HEK293T (cell line): Measurements from ENCODE around the gene JMJD6.

Experiments used
- FOXK2 ChIP-seq: fragments of 450-650 bp; IDR thresholded peaks from 2 replicates; pipeline ENCODE4 v1.6.1; 2016; ENCODE audit warnings: mild to moderate bottlenecking
- FOXM1 ChIP-seq: fragments of 450-650 bp; IDR thresholded peaks from 2 replicates; pipeline ENCODE4 v1.6.1; 2017; ENCODE audit warnings: mild to moderate bottlenecking, borderline replicate concordance
- SUZ12 ChIP-seq: fragments of 450-650 bp; IDR thresholded peaks from 2 replicates; pipeline ENCODE4 v1.6.1; 2016; ENCODE audit warnings: mild to moderate bottlenecking

GRCh38 chr17:76716146-76716838 is 10.1 kb downstream of the JMJD6 start:
- no peak for TF ChIP-seq FOXK2
- no peak for TF ChIP-seq FOXM1
- no peak for TF ChIP-seq SUZ12
